Stimulated activated CD4-positive, alpha-beta T cell treated with anti-CD3 and anti-CD28 coated beads, Interleukin-1b, Interleukin-23, amount 100 ng/mL, for 48 hours (primary cell): ENCODE data around the gene SIRT5.

ENCODE experiments used
- DNase-seq: peaks from one replicate; pipeline ENCODE4 v3.0.0-alpha.2; 2020

Gene SIRT5

GRCh38 chr6:13638014-13638413 is 63.6 kb downstream of the SIRT5 start:
- DNase-seq, result no peak

GRCh38 chr6:13638626-13639025 is 64.2 kb downstream of the SIRT5 start:
- DNase-seq, result no peak

- no peak for DNase-seq
Measured at GRCh38 chr6:13641315-13641714, 66.9 kb downstream of the SIRT5 start.

GRCh38 chr6:13643125-13643524 is 68.7 kb downstream of the SIRT5 start:
- no peak for DNase-seq

- DNase-seq, result no peak
Measured at GRCh38 chr6:13648850-13649249, 74.4 kb downstream of the SIRT5 start.

GRCh38 chr6:13649393-13649792 is 75.0 kb downstream of the SIRT5 start:
- DNase-seq, result no peak

- no peak for DNase-seq
Measured at GRCh38 chr6:13653296-13653695, 78.9 kb downstream of the SIRT5 start.

GRCh38 chr6:13654496-13654895 is 80.1 kb downstream of the SIRT5 start:
- DNase-seq, result no peak

GRCh38 chr6:13655700-13656099 is 81.3 kb downstream of the SIRT5 start:
- DNase-seq, result no peak

- DNase-seq, result no peak
Measured at GRCh38 chr6:13660273-13660672, 85.9 kb downstream of the SIRT5 start.

- DNase-seq, result no peak
Measured at GRCh38 chr6:13660893-13661292, 86.5 kb downstream of the SIRT5 start.

- no peak for DNase-seq
Measured at GRCh38 chr6:13661647-13662046, 87.2 kb downstream of the SIRT5 start.

GRCh38 chr6:13662651-13663334 is 88.4 kb downstream of the SIRT5 start:
- DNase-seq, result no peak

GRCh38 chr6:13663986-13664385 is 89.6 kb downstream of the SIRT5 start:
- DNase-seq, result no peak
